HEK293T (cell line): Measurements from ENCODE around the gene UFSP1.

Source experiments
- CTCF ChIA-PET: fragments of 350-600 bp; formaldehyde crosslinking; extraction: SDS; loops from one replicate; lab custom pipeline; 2021; ENCODE audit warnings: antibody characterized with exemption, inconsistent platforms; lab: Yijun Ruan, JAX
- POLR2A ChIA-PET: fragments of 350-600 bp; formaldehyde crosslinking; extraction: SDS; loops from one replicate; lab custom pipeline; 2020; ENCODE audit warnings: antibody characterized with exemption, inconsistent platforms; lab: Yijun Ruan, JAX
- DNase-seq: peaks from one replicate; pipeline ENCODE4 v3.0.0; 2012; ENCODE audit warnings: mixed read lengths; ENCODE audit errors: extremely low spot score
- ARNT ChIP-seq: fragments of 450-650 bp; IDR thresholded peaks from 2 replicates; pipeline ENCODE4 v1.6.1; 2017; ENCODE audit warnings: mild to moderate bottlenecking
- BHLHE40 ChIP-seq: fragments of 450-650 bp; IDR thresholded peaks from 2 replicates; pipeline ENCODE4 v1.6.1; 2016; ENCODE audit warnings: mild to moderate bottlenecking, moderate library complexity, borderline replicate concordance
- CTBP1 ChIP-seq: fragments of 450-650 bp; IDR thresholded peaks from 2 replicates; pipeline ENCODE4 v1.6.1; 2016; ENCODE audit warnings: borderline replicate concordance
- ELF4 ChIP-seq: fragments of 450-650 bp; IDR thresholded peaks from 2 replicates; pipeline ENCODE4 v1.6.1; 2017; ENCODE audit warnings: antibody characterized with exemption
- FOXA1 ChIP-seq: fragments of 450-650 bp; IDR thresholded peaks from 2 replicates; pipeline ENCODE4 v1.6.1; 2016; ENCODE audit warnings: mild to moderate bottlenecking
- FOXK2 ChIP-seq: fragments of 450-650 bp; IDR thresholded peaks from 2 replicates; pipeline ENCODE4 v1.6.1; 2016; ENCODE audit warnings: mild to moderate bottlenecking
- FOXM1 ChIP-seq: fragments of 450-650 bp; IDR thresholded peaks from 2 replicates; pipeline ENCODE4 v1.6.1; 2017; ENCODE audit warnings: mild to moderate bottlenecking, borderline replicate concordance
- HDGF ChIP-seq: fragments of 450-650 bp; IDR thresholded peaks from 2 replicates; pipeline ENCODE4 v1.6.1; 2017; ENCODE audit warnings: antibody characterized with exemption, borderline replicate concordance
- L3MBTL2 ChIP-seq: fragments of 450-650 bp; conservative IDR thresholded peaks from 2 replicates; pipeline ENCODE4 v1.6.1; 2016; ENCODE audit warnings: mild to moderate bottlenecking
- LEF1 ChIP-seq: fragments of 450-650 bp; IDR thresholded peaks from 2 replicates; pipeline ENCODE4 v1.6.1; 2017; ENCODE audit warnings: mild to moderate bottlenecking, borderline replicate concordance
- NFRKB ChIP-seq: fragments of 450-650 bp; IDR thresholded peaks from 2 replicates; pipeline ENCODE4 v1.6.1; 2016; ENCODE audit warnings: mild to moderate bottlenecking, moderate library complexity
- SP1 ChIP-seq: fragments of 450-650 bp; IDR thresholded peaks from 2 replicates; pipeline ENCODE4 v1.6.1; 2017
- SUZ12 ChIP-seq: fragments of 450-650 bp; IDR thresholded peaks from 2 replicates; pipeline ENCODE4 v1.6.1; 2016; ENCODE audit warnings: mild to moderate bottlenecking
- TARDBP ChIP-seq: fragments of 450-650 bp; IDR thresholded peaks from 2 replicates; pipeline ENCODE4 v1.6.1; 2016
- ZNF384 ChIP-seq: fragments of 450-650 bp; IDR thresholded peaks from 2 replicates; pipeline ENCODE4 v1.6.1; 2016
- TF ChIP-seq, protein P1 (sequence below): fragments of 450-650 bp; IDR thresholded peaks from 2 replicates; pipeline ENCODE4 v1.6.1; 2016

UFSP1 gene

DNA sequence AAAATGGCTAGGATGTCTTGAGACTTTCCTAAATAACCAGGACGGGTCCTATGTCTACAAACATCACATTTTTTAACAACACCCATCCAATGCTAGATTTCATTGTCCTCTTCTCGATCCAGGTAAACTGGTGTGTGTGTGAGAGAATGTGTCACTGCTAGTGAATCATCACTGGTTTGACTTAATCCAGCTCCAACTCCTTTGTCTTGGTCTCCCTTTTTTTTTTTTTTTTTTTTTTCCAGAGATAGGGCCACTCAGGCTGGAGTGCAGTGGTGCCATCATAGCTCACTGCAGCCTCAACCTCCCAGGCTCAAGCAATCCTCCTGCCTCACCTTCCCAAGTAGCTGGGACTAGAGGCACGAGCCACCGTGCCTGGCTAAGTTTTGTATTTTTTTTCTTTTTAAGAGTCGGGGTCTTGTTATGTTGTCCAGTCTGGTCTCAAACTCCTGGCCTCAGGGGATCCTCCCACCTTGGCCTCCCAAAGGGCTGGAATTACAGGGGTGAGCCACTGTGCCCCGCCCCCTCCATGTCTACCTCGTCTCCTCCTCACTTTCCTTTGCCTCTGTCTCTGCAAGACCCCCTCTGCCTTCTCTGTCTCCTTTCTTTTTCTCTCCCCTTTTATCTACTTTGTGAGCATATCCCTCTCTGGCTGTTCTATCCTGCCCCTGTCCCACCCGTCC lies 2.2 kb upstream of the UFSP1 start:
- CTCF ChIA-PET, result interaction anchor here (0.6 kb wide), 1 partner anchor 519 kb away, joined by 3 read pairs; no protein-coding TSS in a partner anchor
- DNase-seq, result no peak
- no peak for TF ChIP-seq FOXM1
- TF ChIP-seq BHLHE40, result no peak
- no peak for TF ChIP-seq NFRKB
- TF ChIP-seq HDGF, result no peak
- TF ChIP-seq FOXA1, result no peak
- POLR2A ChIA-PET, result no interaction called here

DNA sequence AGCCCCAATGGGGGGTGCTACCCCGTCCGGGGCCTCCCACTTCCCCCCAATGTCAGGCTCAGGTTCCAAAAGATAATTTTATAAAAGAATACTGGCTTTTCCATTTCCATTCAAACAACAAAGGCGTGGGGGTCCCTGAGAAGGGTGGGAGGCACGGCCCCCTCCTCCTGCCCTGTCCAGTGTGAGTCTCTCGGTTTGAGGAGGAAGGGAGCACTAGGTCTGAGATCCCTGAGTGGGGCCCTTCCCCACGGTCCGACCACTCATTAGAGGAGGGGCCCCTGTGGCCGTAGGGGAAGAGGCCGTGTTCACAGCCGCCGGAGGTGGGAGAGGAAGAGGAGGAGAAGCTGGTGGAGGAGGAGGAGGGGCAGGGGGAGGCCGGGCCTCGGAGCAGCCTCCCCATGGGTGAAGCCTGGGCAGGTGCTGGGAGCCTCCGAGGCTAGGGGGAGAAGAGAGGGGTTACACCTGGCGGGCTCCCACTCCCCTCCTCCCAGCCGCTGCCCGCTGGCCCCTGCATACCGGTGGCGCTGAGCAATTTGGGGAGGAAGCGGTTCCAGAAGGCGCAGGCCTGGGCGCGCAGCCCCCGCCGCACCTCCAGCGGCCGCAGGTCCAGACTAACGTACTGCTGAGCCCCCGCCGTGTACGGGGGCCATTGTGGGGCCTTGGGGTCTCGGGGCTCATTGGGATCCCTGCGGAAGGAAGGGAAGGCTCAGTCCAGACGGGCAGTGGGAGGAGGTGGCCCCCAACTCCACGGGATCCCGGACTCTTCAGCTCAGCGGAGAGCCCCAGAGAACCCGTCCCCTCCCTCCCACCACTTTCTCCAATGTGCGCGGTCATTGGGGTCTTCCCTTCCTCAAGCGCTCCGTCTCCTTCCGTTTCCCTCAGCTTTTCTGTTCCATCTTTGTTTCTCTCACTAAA lies 1.4 kb upstream of the UFSP1 start:
- TF ChIP-seq FOXK2 (no peak), CTBP1 (no peak), BHLHE40 (no peak), HDGF (no peak), TARDBP (no peak), FOXM1 (no peak)
- TF ChIP-seq, protein P1, sequence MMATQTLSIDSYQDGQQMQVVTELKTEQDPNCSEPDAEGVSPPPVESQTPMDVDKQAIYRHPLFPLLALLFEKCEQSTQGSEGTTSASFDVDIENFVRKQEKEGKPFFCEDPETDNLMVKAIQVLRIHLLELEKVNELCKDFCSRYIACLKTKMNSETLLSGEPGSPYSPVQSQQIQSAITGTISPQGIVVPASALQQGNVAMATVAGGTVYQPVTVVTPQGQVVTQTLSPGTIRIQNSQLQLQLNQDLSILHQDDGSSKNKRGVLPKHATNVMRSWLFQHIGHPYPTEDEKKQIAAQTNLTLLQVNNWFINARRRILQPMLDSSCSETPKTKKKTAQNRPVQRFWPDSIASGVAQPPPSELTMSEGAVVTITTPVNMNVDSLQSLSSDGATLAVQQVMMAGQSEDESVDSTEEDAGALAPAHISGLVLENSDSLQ, result no peak
- no peak for DNase-seq
- ChIA-PET CTCF (no interaction called here), POLR2A (interaction anchor here (0.6 to 7.4 kb wide), 13 partner anchors 15 to 392 kb away, joined by 3 to 158 read pairs (median 6); partner anchors contain the start of genes EPHB4, PLOD3, POP7 and SRRT)

DNA sequence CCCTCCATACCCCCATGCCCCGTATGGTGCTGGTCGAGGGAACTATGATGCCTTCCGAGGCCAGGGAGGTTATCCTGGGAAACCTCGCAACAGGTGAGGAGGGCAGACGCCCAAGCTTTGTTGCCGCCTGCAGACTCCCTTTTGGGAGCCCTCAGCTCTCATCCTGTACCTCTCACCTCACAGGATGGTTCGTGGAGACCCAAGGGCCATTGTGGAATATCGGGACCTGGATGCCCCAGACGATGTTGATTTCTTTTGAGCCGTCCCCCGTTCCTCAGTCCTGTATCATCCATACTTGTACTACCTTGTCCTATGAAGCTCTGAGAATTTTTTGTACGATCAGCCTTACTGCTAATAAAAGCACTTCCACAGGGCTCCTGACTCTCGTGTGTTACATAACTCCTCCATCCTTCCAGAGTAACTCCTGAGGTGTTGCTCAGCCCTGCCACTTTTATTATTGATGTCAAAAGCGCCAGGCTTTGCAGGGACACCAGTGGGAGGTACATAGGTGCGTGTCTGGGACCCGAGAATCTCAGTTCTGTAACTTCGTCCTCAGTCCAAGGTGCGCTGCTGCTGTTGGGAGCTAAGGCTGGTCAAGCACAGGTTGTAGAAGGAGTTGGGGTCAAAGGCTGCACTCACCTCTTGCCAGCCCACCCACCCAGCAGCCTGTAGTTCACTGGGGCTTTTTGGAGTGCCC lies 1.1 kb downstream of the UFSP1 start:
- ChIA-PET POLR2A (interaction anchor here (0.6 to 7.4 kb wide), 8 partner anchors 13 to 392 kb away, joined by 3 to 158 read pairs (median 4); partner anchors contain the start of genes PLOD3, SRRT, TRIP6 and ZNHIT1), CTCF (interaction anchor here (0.6 to 1.1 kb wide), 2 partner anchors 14 to 184 kb away, joined by 3 to 4 read pairs; no protein-coding TSS in a partner anchor)
- no peak for DNase-seq
- TF ChIP-seq FOXM1 (no peak), SP1 (no peak), BHLHE40 (no peak), SUZ12 (no peak), TARDBP (no peak), HDGF (no peak), LEF1 (no peak), ARNT (no peak), FOXA1 (no peak), ZNF384 (no peak), NFRKB (no peak), FOXK2 (no peak), L3MBTL2 (no peak), ELF4 (no peak), CTBP1 (no peak)
- TF ChIP-seq, protein P1, result no peak

DNA sequence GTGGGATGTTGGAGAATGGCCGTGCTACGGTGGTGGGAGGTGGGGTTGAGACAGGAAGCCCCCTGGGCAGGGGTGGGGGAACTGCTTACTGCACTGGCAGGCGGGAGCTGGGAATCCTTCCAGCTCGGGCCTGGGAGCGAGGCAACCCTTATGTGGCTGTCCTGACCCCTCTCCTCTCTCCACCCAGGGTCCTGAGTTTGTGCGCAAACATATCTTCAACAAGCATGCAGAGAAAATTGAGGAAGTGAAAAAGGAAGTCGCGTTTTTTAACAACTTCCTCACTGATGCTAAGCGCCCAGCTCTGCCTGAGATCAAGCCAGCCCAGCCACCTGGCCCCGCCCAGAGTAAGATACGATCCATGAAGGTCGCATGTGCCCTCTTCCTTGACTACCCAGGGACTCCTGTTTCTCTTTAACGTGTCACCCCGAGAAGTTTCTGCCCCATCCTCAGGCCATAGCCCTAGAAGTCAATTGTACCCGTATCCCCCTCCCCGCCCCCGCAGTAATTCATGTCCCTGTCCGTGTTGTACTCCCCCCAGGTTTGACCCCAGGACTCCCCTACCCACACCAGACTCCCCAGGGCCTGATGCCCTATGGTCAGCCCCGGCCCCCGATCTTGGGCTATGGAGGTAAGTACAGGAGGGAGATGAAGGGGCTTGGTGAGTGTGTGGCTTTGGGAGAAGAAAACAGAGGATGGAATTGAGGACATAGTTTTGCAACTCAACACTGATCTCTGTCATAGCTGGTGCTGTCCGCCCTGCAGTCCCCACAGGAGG lies 1.8 kb downstream of the UFSP1 start:
- ChIA-PET POLR2A (interaction anchor here (1.1 to 7.4 kb wide), 4 partner anchors 12 to 281 kb away, joined by 3 to 158 read pairs (median 4); partner anchors contain the start of genes SRRT and TRIP6), CTCF (interaction anchor here (0.6 to 1.1 kb wide), 2 partner anchors 15 to 183 kb away, joined by 3 to 4 read pairs; no protein-coding TSS in a partner anchor)
- no peak for DNase-seq
- TF ChIP-seq ZNF384 (no peak), SUZ12 (no peak), ARNT (no peak), NFRKB (no peak), LEF1 (no peak), TARDBP (no peak), HDGF (no peak), FOXA1 (no peak), ELF4 (no peak), CTBP1 (no peak), L3MBTL2 (no peak), FOXK2 (no peak)
- TF ChIP-seq, protein P1, result no peak
